Heart right ventricle (tissue), 16 donors: ENCODE data around the gene CYB561. TPM values are rescaled to one million over a fixed set of nuclear protein-coding genes. Genes with fewer than 3 reads are reported as not detected.

ENCODE experiments used
- ATAC-seq, 8 donors: fragments of 200-7000 bp; cut with Tn5 transposase; one replicate each; pipeline ENCODE4 v1.9.1; 2020; ENCODE audit warnings: mild to moderate bottlenecking in 8 of 8, moderate library complexity in 8 of 8, moderate number of reproducible peaks in 1 of 8
- DNase-seq, 2 donors: peaks; one replicate each; pipeline ENCODE4 v3.0.0-alpha.2; 2020
- H3K27ac ChIP-seq, 10 donors: fragments of 200-600 bp; sonication (generic) in 2 of 10; one replicate each; pipeline versions ENCODE4 v1.5.0 to v1.8.0; 2020 to 2022; ENCODE audit warnings: mild to moderate bottlenecking in 3 of 10
- H3K27me3 ChIP-seq, 7 donors: fragments of 200-600 bp; one replicate each; pipeline ENCODE4 v1.8.0; 2021 to 2022; ENCODE audit warnings: mild to moderate bottlenecking in 2 of 7
- H3K36me3 ChIP-seq, 9 donors: fragments of 200-600 bp; sonication (generic) in 1 of 9; one replicate each; pipeline versions ENCODE4 v1.5.0 to v1.8.0; 2020 to 2022; ENCODE audit warnings: mild to moderate bottlenecking in 2 of 9
- H3K4me1 ChIP-seq, 9 donors: fragments of 200-600 bp; sonication (generic) in 1 of 9; one replicate each; pipeline versions ENCODE4 v1.5.0 to v1.8.0; 2020 to 2022; ENCODE audit warnings: mild to moderate bottlenecking in 4 of 9
- H3K4me3 ChIP-seq, 10 donors: fragments of 200-600 bp; sonication (generic) in 2 of 10; one replicate each; pipeline versions ENCODE4 v1.5.0 to v1.8.0; 2020 to 2022; ENCODE audit warnings: mild to moderate bottlenecking in 7 of 10, moderate library complexity in 2 of 10
- H3K9me3 ChIP-seq, 11 donors: fragments of 200-600 bp in 10 of 11; sonication (generic) in 2 of 11; one replicate each; pipeline versions ENCODE4 v1.5.0 to v1.8.0; 2013 to 2022; ENCODE audit warnings: mild to moderate bottlenecking in 2 of 11, control low read depth in 1 of 11, moderate library complexity in 1 of 11
- WGBS, 2 donors: extraction: QIAGEN DNeasy Blood & Tissue Kit; methylation state at CpG; one replicate each; pipeline ENCODE4 v1.1.7; 2013; ENCODE audit warnings: inconsistent platforms in 1 of 2; 5-methylcytosine and 5-hydroxymethylcytosine counted together
- intact Hi-C, 10 donors: fragments of 100-400 bp; cut with DNase I; formaldehyde crosslinking; loops; one replicate each; pipeline versions ENCODE4 v1.11.1 to v1.14.2; 2022
- polyA plus RNA-seq, 2 donors: library from polyadenylated mRNA; stranded (reverse); fragments of 200-250 nt; gene quantifications; one replicate each; pipeline ENCODE4 v1.2.3, GENCODE V29; 2013
- total RNA-seq, 10 donors: library from RNA; stranded (reverse); fragmentation: NEBNext Ultra II Directional in 3 of 10; extraction: Animal tissue kit (Norgen Biotek cat#: 25700) in 3 of 10; gene quantifications; one replicate each; pipeline versions ENCODE4 v1.2.1 to v1.2.4, GENCODE V29; 2021 to 2023
- TF ChIP-seq, protein P1 (sequence below), 9 donors: fragments of 200-600 bp; sonication (generic) in 2 of 9; IDR thresholded peaks; one replicate each; pipeline versions ENCODE4 v1.5.0 to v1.8.0; 2021 to 2022; ENCODE audit warnings: antibody characterized with exemption in 9 of 9, mild to moderate bottlenecking in 5 of 9, moderate library complexity in 1 of 9
- donor health status: Arrhythmogenic right ventricular cardiomyopathy.
- donor health status: ischemic (EF 13 %, LVEDD 7.1; RV severe dilation, severe dysfunction).
- donor health status: healthy with polysubstance abuse.
- donor health status: DM: no; HTN: yes; CAD: no.
- donor health status: DM: no; HTN: no; CAD: no.
- donor health status: ischemic (EF 25% LVEDD 6.9; RV normal size, moderate dysfunction).
- donor health status: ischemic (EF 25% LVEDD 5.7; RV mildly dilated, moderate dysfunction).
- donor health status: healthy.
- donor health status: DM: yes; HTN: yes; CAD: no.
- donor health status: Ischemic cardiomyopathy.
- donor health status: ischemic (EF 35%, LVEDD 5.7; RV mildly dilated, moderate dysfunction).
- donor health status: nonischemic (EF 11% LVEDD 7.7; RV severe dilation, severe dysfunction).
- donor health status: DM: yes; HTN: yes; CAD: no.
- donor health status: PGD.
- donor health status: ischemic (EF 29% LVEDD 5.4; RV normal size, mild dysfunction).
- donor health status: nonischemic (EF 23%, LVEDD 6.1; RV moderate dilation, normal function).

Gene CYB561
- total and polyA plus RNA-seq, 12 donors: 5.5 to 22.8 (median 8.5) TPM

DNA sequence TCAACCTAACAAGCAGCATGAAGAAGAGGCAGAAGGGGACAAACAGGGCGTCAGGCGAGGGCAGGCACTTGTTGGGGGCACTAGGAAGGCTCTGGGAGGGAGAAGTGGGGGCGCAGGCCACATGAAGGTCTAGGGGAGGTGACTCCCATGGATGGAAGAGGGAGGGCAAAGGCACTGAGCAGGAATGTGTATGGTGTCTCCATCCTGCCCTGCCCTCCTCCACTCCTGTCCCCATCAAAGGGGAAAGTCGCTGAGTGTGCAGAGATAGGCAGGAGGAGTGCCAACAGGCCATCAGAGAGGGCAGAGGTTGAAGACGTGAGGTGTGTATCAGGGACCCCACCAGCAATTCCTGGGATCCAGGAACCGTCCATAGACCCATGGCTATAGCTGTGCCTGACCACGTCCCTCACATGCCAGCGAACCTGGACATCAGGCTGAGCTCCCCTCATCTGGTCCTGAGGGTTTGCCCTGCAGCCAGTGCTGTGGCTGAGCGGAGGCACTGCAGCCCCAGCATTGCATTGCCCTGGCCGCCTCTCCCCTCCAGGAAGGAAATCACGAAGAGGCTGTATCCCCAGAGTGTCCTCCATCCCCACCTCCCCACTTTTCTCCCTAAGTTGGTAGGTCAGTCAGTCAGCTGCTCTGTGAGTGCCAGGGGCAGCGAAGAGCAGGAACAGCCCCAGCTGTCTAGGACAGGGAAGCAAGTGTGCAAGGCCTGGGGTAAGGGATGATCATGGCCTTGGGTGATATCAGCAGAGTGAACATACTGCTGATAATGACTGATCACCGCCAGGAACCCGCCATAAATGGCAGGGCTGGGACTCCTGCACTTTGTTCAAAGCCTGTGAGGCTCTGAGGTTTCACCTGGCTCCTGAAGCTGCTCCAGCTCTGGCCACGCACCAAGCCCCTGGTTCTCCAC is 6.2 kb upstream of the CYB561 start:
- no peak overlapping the region for H3K27ac ChIP-seq
- intact Hi-C loops: no loop called here
- no peaks in the 10 kb centered on the region for H3K27me3 ChIP-seq
- H3K4me3 ChIP-seq: no peak overlapping the region
- H3K4me1 ChIP-seq: peaks cover 10 to 59% (median 25%) of the 10 kb centered on the region in 9 donors
- no peak for ATAC-seq
- no peaks in the 10 kb centered on the region for H3K9me3 ChIP-seq
- TF ChIP-seq, protein P1, sequence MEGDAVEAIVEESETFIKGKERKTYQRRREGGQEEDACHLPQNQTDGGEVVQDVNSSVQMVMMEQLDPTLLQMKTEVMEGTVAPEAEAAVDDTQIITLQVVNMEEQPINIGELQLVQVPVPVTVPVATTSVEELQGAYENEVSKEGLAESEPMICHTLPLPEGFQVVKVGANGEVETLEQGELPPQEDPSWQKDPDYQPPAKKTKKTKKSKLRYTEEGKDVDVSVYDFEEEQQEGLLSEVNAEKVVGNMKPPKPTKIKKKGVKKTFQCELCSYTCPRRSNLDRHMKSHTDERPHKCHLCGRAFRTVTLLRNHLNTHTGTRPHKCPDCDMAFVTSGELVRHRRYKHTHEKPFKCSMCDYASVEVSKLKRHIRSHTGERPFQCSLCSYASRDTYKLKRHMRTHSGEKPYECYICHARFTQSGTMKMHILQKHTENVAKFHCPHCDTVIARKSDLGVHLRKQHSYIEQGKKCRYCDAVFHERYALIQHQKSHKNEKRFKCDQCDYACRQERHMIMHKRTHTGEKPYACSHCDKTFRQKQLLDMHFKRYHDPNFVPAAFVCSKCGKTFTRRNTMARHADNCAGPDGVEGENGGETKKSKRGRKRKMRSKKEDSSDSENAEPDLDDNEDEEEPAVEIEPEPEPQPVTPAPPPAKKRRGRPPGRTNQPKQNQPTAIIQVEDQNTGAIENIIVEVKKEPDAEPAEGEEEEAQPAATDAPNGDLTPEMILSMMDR (IDR thresholded peaks at IDR 0.05): no peak
- no peak for DNase-seq
- WGBS, 2 donors: 78 to 79% methylated on average over 15 of the region's 15 CpGs
- H3K36me3 ChIP-seq: no peaks in the 10 kb centered on the region

DNA sequence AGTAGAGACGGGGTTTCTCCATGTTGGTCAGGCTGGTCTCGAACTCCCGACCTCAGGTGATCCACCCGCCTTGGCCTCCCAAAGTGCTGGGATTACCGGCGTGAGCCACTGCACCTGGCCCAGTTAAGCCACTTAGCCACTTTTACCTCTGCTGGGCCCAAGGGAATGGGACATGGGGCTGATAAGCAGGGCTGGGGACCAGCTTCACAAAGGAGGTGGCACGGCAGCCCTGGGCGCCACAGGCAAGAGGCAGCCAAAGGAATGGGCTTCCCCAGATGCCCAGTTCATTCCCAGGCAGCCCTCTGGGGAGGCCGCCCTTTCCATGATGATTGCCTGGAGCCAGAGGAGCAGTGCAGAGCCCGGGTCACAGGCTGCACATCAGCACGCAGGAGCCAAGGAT is 5.0 kb upstream of the CYB561 start:
- Histone ChIP-seq H3K27ac (peak overlapping the region in 1 of 10 donors; percentile 4), H3K36me3 (no peaks in the 10 kb centered on the region), H3K27me3 (no peaks in the 10 kb centered on the region), H3K9me3 (no peaks in the 10 kb centered on the region), H3K4me1 (peaks cover 10 to 68% (median 33%) of the 10 kb centered on the region in 9 donors), H3K4me3 (no peak overlapping the region)
- intact Hi-C loops: no loop called here
- 90 to 91% methylated on average over 9 to 10 of the region's 11 CpGs for WGBS, 2 donors
- ATAC-seq (no peak), DNase-seq (no peak)
- TF ChIP-seq, protein P1 (IDR thresholded peaks at IDR 0.05): no peak

DNA sequence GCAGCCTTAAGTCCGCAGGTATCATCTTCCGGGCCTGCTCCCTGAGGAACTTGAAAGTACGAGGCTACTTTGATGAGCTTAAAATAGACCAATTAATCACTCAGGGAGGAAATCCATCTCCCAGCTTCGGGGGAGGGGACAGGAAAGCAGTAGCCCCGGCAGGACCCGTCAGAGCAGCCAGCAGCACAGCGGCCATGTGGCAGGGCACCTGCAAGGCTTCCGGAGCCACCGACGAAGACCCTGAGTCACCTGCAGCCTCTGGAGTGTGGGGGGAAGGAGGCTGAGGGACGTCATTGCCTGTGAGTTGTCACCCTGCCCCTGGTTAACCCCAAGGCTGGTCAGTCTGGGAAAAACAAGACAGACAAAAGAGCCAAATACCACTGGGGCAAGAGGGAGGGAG is 4.4 kb upstream of the CYB561 start:
- no peaks in the 10 kb centered on the region for H3K9me3 ChIP-seq
- peak overlapping the region in 1 of 10 donors; percentile 9 for H3K27ac ChIP-seq
- TF ChIP-seq, protein P1 (IDR thresholded peaks at IDR 0.05): no peak
- H3K4me1 ChIP-seq: peaks cover 13 to 72% (median 38%) of the 10 kb centered on the region in 9 donors
- no peaks in the 10 kb centered on the region for H3K36me3 ChIP-seq
- H3K27me3 ChIP-seq: no peaks in the 10 kb centered on the region
- DNase-seq (peak in 1 of 2 donors; percentile 37), ATAC-seq (peak in 4 of 8 donors; percentile 8 to 57 (median 28))
- WGBS, 2 donors: 37 to 50% methylated on average over 11 of the region's 11 CpGs
- intact Hi-C loops: no loop called here
- no peak overlapping the region for H3K4me3 ChIP-seq

DNA sequence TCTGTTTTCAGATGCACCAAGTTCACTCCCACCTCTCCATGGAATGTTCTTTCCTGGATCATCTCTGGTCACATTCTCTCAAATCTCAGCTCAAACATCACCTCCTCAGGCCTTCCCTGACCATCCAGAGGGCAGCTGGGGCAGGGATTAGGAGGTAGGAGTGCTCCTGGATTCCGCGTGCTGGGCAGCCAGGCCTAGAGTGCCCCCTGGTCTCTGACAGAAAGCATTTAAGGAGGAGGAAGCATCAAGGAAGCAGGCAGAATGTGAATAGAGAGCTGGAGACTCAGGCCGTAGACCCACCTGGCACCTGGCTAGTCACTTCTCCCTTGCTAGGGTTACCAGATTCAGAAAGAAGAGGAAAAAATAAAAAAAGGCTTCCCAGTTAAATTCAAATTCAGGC is 2.5 kb upstream of the CYB561 start:
- intact Hi-C loops: no loop called here
- TF ChIP-seq, protein P1 (IDR thresholded peaks at IDR 0.05): no peak
- WGBS, 2 donors: 76 to 85% methylated on average over 3 of the region's 3 CpGs
- ATAC-seq (no peak), DNase-seq (no peak)
- Histone ChIP-seq H3K27ac (peak overlapping the region in 3 of 10 donors; percentile 92 to 97 (median 94)), H3K9me3 (no peaks in the 10 kb centered on the region), H3K4me3 (no peak overlapping the region), H3K4me1 (peaks cover 13 to 79% (median 46%) of the 10 kb centered on the region in 9 donors), H3K36me3 (no peaks in the 10 kb centered on the region), H3K27me3 (no peaks in the 10 kb centered on the region)
